ENCODE results near the gene ATP5PO. TPM values are rescaled to one million over a fixed set of nuclear protein-coding genes. Genes with fewer than 3 reads are reported as not detected.

Gene ATP5PO
- total and polyA plus RNA-seq, 5 donors from 2014 or later, result 119 to 458 (median 418) TPM

- ATAC-seq (ENCODE audit: low read depth in 2 of 2) (no peak), DNase-seq (no peak)
- H3K9me3 Mint-ChIP-seq, result no peaks in the 10 kb centered on the region
- H3K27ac ChIP-seq (ENCODE audit: insufficient read depth, low read length, poor library complexity, severe bottlenecking), result no peak overlapping the region
- no peaks in the 10 kb centered on the region for H3K4me1 ChIP-seq (ENCODE audit: control insufficient read depth, insufficient read depth, low read length, poor library complexity, severe bottlenecking)
- H3K36me3 Mint-ChIP-seq, result no peaks in the 10 kb centered on the region
- peaks cover 6% of the 10 kb centered on the region for H3K27me3 Mint-ChIP-seq
- H3K9me3 ChIP-seq (ENCODE audit: control insufficient read depth in 2 of 2, low read length in 2 of 2), result no peaks in the 10 kb centered on the region
- H3K4me1 Mint-ChIP-seq, result no peaks in the 10 kb centered on the region
- H3K4me3 Mint-ChIP-seq, result no peak overlapping the region
- no peak overlapping the region for H3K27ac Mint-ChIP-seq
- no peaks in the 10 kb centered on the region for H3K36me3 ChIP-seq (ENCODE audit: control insufficient read depth, insufficient read depth, low read length)
- no peaks in the 10 kb centered on the region for H3K27me3 ChIP-seq (ENCODE audit: control insufficient read depth, insufficient read depth, low read length)
- no peak overlapping the region for H3K4me3 ChIP-seq (ENCODE audit: low read depth, low read length)
Observed at GRCh38 chr21:33855190-33855589, 60.4 kb downstream of the ATP5PO start.

- H3K27me3 ChIP-seq (ENCODE audit: control insufficient read depth, insufficient read depth, low read length), result no peaks in the 10 kb centered on the region
Observed at GRCh38 chr21:33854604-33855003, 61.0 kb downstream of the ATP5PO start.

More at GRCh38 chr21:33854604-33855003, 61.0 kb downstream of the ATP5PO start:
- Mint-ChIP-seq H3K36me3 (no peaks in the 10 kb centered on the region), H3K4me1 (no peaks in the 10 kb centered on the region), H3K4me3 (no peak overlapping the region), H3K9me3 (no peaks in the 10 kb centered on the region), H3K27ac (no peak overlapping the region), H3K27me3 (peaks cover 6% of the 10 kb centered on the region)
- DNase-seq, result no peak
- H3K4me1 ChIP-seq (ENCODE audit: control insufficient read depth, insufficient read depth, low read length, poor library complexity, severe bottlenecking), result no peaks in the 10 kb centered on the region
- no peak for ATAC-seq (ENCODE audit: low read depth in 2 of 2)
- no peaks in the 10 kb centered on the region for H3K36me3 ChIP-seq (ENCODE audit: control insufficient read depth, insufficient read depth, low read length)
- H3K9me3 ChIP-seq (ENCODE audit: control insufficient read depth in 2 of 2, low read length in 2 of 2), result no peaks in the 10 kb centered on the region
- H3K4me3 ChIP-seq (ENCODE audit: low read depth, low read length), result no peak overlapping the region
- H3K27ac ChIP-seq (ENCODE audit: insufficient read depth, low read length, poor library complexity, severe bottlenecking), result no peak overlapping the region

Other genes with a start within 250 kb of the ATP5PO start
- gene MRPS6, start 157.8 kb upstream of the ATP5PO start, total RNA-seq, result 34.9 TPM
- gene MRPS6, start 157.8 kb upstream of the ATP5PO start, polyA plus RNA-seq, result 100 to 1,000 TPM; 160 to 203 (median 187) TPM
- gene SLC5A3, start 157.8 kb upstream of the ATP5PO start, total RNA-seq, result 13.7 TPM
- gene SLC5A3, start 157.8 kb upstream of the ATP5PO start, polyA plus RNA-seq, result 1 to 10 TPM; 1.0 to 2.4 (median 1.9) TPM